ENCODE measurements around the gene SHOC2. TPM values are rescaled to one million over a fixed set of nuclear protein-coding genes. Genes with fewer than 3 reads are reported as not detected.

Gene SHOC2
- total RNA-seq, 1 donor from 2014 or later = 47.9 TPM

- Histone ChIP-seq H3K27ac (replicated peaks) (peak overlapping the region; percentile 99), H3K36me3 (no peaks in the 10 kb centered on the region), H3K9me3 (replicated peaks) (no peaks in the 10 kb centered on the region), H3K4me3 (peak overlapping the region; percentile 82), H3K4me1 (peaks cover 73% of the 10 kb centered on the region), H3K27me3 (ENCODE audit: low read depth) (no peaks in the 10 kb centered on the region)
- TF ChIP-seq CTCF (IDR thresholded peaks at IDR 0.05; ENCODE audit: borderline replicate concordance) = no peak
- intact Hi-C loops (cut with micrococcal nuclease) = no loop called here
- no peak for DNase-seq
Measured at GRCh38 chr10:110919971-110920881, 822 bp downstream of the SHOC2 start.

GRCh38 chr10:110923856-110924493, 4.6 kb downstream of the SHOC2 start:
- no peak for TF ChIP-seq CTCF (IDR thresholded peaks at IDR 0.05; ENCODE audit: borderline replicate concordance)
- Histone ChIP-seq H3K27me3 (ENCODE audit: low read depth) (no peaks in the 10 kb centered on the region), H3K27ac (replicated peaks) (no peak overlapping the region), H3K36me3 (no peaks in the 10 kb centered on the region), H3K9me3 (replicated peaks) (no peaks in the 10 kb centered on the region), H3K4me1 (peaks cover 79% of the 10 kb centered on the region), H3K4me3 (no peak overlapping the region)
- no peak for DNase-seq
- intact Hi-C loops (cut with micrococcal nuclease) = no loop called here

GRCh38 chr10:110927461-110927860, 8.1 kb downstream of the SHOC2 start:
- TF ChIP-seq CTCF (IDR thresholded peaks at IDR 0.05; ENCODE audit: borderline replicate concordance) = no peak
- intact Hi-C loops (cut with micrococcal nuclease) = no loop called here
- H3K27ac ChIP-seq (replicated peaks) = no peak overlapping the region
- H3K9me3 ChIP-seq (replicated peaks) = no peaks in the 10 kb centered on the region
- H3K4me3 ChIP-seq = no peak overlapping the region
- H3K27me3 ChIP-seq (ENCODE audit: low read depth) = no peaks in the 10 kb centered on the region
- H3K36me3 ChIP-seq = no peaks in the 10 kb centered on the region
- no peak for DNase-seq
- H3K4me1 ChIP-seq = peaks cover 86% of the 10 kb centered on the region

- DNase-seq = no peak
- peak overlapping the region; percentile 39 for H3K4me3 ChIP-seq
- H3K4me1 ChIP-seq = peaks cover 59% of the 10 kb centered on the region
- intact Hi-C loops (cut with micrococcal nuclease) = no loop called here
- no peaks in the 10 kb centered on the region for H3K27me3 ChIP-seq (ENCODE audit: low read depth)
- no peaks in the 10 kb centered on the region for H3K9me3 ChIP-seq (replicated peaks)
- TF ChIP-seq CTCF (IDR thresholded peaks at IDR 0.05; ENCODE audit: borderline replicate concordance) = no peak
- no peaks in the 10 kb centered on the region for H3K36me3 ChIP-seq
- H3K27ac ChIP-seq (replicated peaks) = peak overlapping the region; percentile 31
Measured at GRCh38 chr10:110931769-110932381, 12.5 kb downstream of the SHOC2 start.

GRCh38 chr10:110932505-110933180, 13.2 kb downstream of the SHOC2 start:
- Histone ChIP-seq H3K36me3 (no peaks in the 10 kb centered on the region), H3K9me3 (replicated peaks) (no peaks in the 10 kb centered on the region), H3K4me1 (peaks cover 55% of the 10 kb centered on the region), H3K27me3 (ENCODE audit: low read depth) (no peaks in the 10 kb centered on the region), H3K4me3 (no peak overlapping the region), H3K27ac (replicated peaks) (no peak overlapping the region)
- TF ChIP-seq CTCF (IDR thresholded peaks at IDR 0.05; ENCODE audit: borderline replicate concordance) = no peak
- no peak for DNase-seq
- intact Hi-C loops (cut with micrococcal nuclease) = no loop called here
